ENCODE data around the gene FKBP15. TPM values are rescaled to one million over a fixed set of nuclear protein-coding genes. Genes with fewer than 3 reads are reported as not detected.
"Not testable (repeated sequence)": the region's sequence is repeated elsewhere in the genome, so short reads cannot be mapped to it uniquely, and the experiment has no call there.

Gene FKBP15
- total and polyA plus RNA-seq, 3 donors from 2014 or later, result 14.7 to 23.5 (median 23.1) TPM

GRCh38 chr9:113238859-113239232 is 17.8 kb upstream of the FKBP15 start:
- TF ChIP-seq, protein P1, sequence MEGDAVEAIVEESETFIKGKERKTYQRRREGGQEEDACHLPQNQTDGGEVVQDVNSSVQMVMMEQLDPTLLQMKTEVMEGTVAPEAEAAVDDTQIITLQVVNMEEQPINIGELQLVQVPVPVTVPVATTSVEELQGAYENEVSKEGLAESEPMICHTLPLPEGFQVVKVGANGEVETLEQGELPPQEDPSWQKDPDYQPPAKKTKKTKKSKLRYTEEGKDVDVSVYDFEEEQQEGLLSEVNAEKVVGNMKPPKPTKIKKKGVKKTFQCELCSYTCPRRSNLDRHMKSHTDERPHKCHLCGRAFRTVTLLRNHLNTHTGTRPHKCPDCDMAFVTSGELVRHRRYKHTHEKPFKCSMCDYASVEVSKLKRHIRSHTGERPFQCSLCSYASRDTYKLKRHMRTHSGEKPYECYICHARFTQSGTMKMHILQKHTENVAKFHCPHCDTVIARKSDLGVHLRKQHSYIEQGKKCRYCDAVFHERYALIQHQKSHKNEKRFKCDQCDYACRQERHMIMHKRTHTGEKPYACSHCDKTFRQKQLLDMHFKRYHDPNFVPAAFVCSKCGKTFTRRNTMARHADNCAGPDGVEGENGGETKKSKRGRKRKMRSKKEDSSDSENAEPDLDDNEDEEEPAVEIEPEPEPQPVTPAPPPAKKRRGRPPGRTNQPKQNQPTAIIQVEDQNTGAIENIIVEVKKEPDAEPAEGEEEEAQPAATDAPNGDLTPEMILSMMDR (IDR thresholded peaks at IDR 0.05), result no peak
- TF ChIP-seq POLR2A (IDR thresholded peaks at IDR 0.05), result no peak

GRCh38 chr9:113238202-113238858 is 17.3 kb upstream of the FKBP15 start:
- Histone ChIP-seq H3K9me3 (no peaks in the 10 kb centered on the region), H3K4me3 (no peak overlapping the region), H3K4me1 (no peaks in the 10 kb centered on the region), H3K36me3 (ENCODE audit: low read depth, missing control alignments) (no peaks in the 10 kb centered on the region), H3K27ac (no peak overlapping the region), H3K27me3 (no peaks in the 10 kb centered on the region)
- no peak for TF ChIP-seq POLR2A (IDR thresholded peaks at IDR 0.05)
- TF ChIP-seq, protein P1 (IDR thresholded peaks at IDR 0.05), result no peak
- WGBS, 2 donors, result 92 to 93% methylated on average over 10 of the region's 10 CpGs
- intact Hi-C loops (cut with DNase I; ENCODE audit: low total_unique reads), result no loop called here
- DNase-seq, result no peak

More at GRCh38 chr9:113238859-113239232, 17.8 kb upstream of the FKBP15 start:
- H3K4me3 ChIP-seq, result no peak overlapping the region
- no peaks in the 10 kb centered on the region for H3K27me3 ChIP-seq
- no peaks in the 10 kb centered on the region for H3K4me1 ChIP-seq
- no peak for DNase-seq
- 61 to 83% methylated on average over 4 of the region's 4 CpGs for WGBS, 2 donors
- H3K9me3 ChIP-seq, result no peaks in the 10 kb centered on the region
- no peaks in the 10 kb centered on the region for H3K36me3 ChIP-seq (ENCODE audit: low read depth, missing control alignments)
- H3K27ac ChIP-seq, result no peak overlapping the region
- intact Hi-C loops (cut with DNase I; ENCODE audit: low total_unique reads), result no loop called here

- DNase-seq, result no peak
- H3K27me3 ChIP-seq, result no peaks in the 10 kb centered on the region
- no peak overlapping the region for H3K4me3 ChIP-seq
- no peaks in the 10 kb centered on the region for H3K4me1 ChIP-seq
- WGBS, 2 donors, result 78 to 91% methylated on average over 4 of the region's 4 CpGs
- H3K9me3 ChIP-seq, result no peaks in the 10 kb centered on the region
- intact Hi-C loops (cut with DNase I; ENCODE audit: low total_unique reads), result no loop called here
- H3K27ac ChIP-seq, result no peak overlapping the region
- TF ChIP-seq, protein P1 (IDR thresholded peaks at IDR 0.05), result no peak
- TF ChIP-seq POLR2A (IDR thresholded peaks at IDR 0.05), result no peak
- no peaks in the 10 kb centered on the region for H3K36me3 ChIP-seq (ENCODE audit: low read depth, missing control alignments)
Measured at GRCh38 chr9:113237026-113237425, 15.9 kb upstream of the FKBP15 start.

- H3K4me3 ChIP-seq; H3K36me3 ChIP-seq (ENCODE audit: low read depth, missing control alignments); intact Hi-C loops (cut with DNase I; ENCODE audit: low total_unique reads); H3K4me1 ChIP-seq; H3K27me3 ChIP-seq; DNase-seq; H3K9me3 ChIP-seq; H3K27ac ChIP-seq: not testable (repeated sequence)
- WGBS, 2 donors, result 80 to 85% methylated on average over 10 of the region's 10 CpGs
Measured at GRCh38 chr9:113235701-113236255, 14.7 kb upstream of the FKBP15 start.

DNA sequence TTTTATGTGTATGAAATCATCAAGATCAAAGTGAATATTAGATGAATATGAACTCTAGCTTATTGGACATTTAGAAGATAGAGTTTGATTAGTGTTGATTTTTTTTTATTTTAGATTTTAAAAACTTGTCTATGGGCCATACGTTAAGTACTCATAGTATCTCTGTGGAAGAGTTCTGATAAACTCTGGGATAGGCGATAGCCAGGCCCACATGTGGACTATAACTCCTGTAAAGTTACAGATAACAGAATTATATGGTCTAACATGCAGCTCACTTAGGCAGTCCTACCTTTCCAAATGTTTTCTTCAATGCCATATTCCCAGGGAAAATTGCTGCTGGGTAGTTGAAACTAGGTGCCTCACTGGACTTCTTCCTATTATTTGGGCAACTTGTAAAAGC is 10.6 kb upstream of the FKBP15 start:
- Histone ChIP-seq H3K4me1 (no peaks in the 10 kb centered on the region), H3K27ac (no peak overlapping the region), H3K27me3 (no peaks in the 10 kb centered on the region), H3K9me3 (no peaks in the 10 kb centered on the region), H3K4me3 (no peak overlapping the region), H3K36me3 (ENCODE audit: low read depth, missing control alignments) (no peaks in the 10 kb centered on the region)
- no peak for DNase-seq
- WGBS, 2 donors, result 92 to 96% methylated on average over 2 of the region's 2 CpGs
- intact Hi-C loops (cut with DNase I; ENCODE audit: low total_unique reads), result no loop called here
- TF ChIP-seq, protein P1 (IDR thresholded peaks at IDR 0.05), result no peak
- no peak for TF ChIP-seq POLR2A (IDR thresholded peaks at IDR 0.05)
